Stimulated activated CD8-positive, alpha-beta memory T cell treated with anti-CD3 and anti-CD28 coated beads, Interleukin-12 subunit alpha, Interleukin-12 subunit beta, amount 100 ng/mL, for 24 hours (primary cell): ENCODE measurements around the gene MANEAL.

Experiments
- DNase-seq: peaks from one replicate; pipeline ENCODE4 v3.0.0-alpha.2; 2020; ENCODE audit errors: extremely low read depth

The MANEAL gene

DNA sequence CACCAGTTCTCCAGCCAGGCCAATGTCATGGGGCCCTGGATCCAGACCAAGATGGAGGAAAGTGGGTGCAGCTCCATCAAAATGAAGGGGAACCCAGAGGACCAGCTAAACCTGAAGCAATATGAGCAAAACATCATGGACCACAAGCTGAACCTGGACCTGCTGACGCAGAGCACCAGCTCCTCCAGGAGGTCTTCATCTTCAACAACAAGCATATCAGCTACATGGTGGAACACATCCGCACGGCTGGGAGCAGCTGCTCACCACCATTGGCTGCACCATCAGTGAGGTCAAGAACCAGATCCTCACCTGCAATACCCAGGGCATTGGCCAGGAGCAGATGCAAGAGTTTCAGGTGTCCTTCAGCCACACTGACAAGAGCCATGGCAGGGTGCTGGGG lies 15.0 kb upstream of the MANEAL start:
- DNase-seq, result no peak

DNA sequence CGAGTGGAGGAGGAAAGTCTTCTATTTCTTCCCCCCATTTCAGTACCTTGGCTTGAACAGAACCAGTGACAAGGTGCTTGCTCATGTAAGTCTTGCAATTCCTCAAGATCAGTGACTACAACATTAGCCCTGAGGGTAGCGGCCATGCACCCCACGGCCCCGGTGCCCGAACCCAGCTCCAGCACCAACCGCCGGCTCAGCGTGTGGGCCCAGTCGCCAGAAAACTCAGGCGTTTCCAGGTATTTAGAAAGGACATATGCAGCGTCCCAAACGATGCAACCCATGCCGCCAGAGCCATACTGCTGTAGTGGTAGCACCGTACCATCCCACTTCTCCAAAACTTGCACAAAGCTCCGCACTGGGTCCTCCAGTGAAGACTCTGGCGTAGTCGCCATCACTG lies 11.2 kb upstream of the MANEAL start:
- DNase-seq, result no peak

DNA sequence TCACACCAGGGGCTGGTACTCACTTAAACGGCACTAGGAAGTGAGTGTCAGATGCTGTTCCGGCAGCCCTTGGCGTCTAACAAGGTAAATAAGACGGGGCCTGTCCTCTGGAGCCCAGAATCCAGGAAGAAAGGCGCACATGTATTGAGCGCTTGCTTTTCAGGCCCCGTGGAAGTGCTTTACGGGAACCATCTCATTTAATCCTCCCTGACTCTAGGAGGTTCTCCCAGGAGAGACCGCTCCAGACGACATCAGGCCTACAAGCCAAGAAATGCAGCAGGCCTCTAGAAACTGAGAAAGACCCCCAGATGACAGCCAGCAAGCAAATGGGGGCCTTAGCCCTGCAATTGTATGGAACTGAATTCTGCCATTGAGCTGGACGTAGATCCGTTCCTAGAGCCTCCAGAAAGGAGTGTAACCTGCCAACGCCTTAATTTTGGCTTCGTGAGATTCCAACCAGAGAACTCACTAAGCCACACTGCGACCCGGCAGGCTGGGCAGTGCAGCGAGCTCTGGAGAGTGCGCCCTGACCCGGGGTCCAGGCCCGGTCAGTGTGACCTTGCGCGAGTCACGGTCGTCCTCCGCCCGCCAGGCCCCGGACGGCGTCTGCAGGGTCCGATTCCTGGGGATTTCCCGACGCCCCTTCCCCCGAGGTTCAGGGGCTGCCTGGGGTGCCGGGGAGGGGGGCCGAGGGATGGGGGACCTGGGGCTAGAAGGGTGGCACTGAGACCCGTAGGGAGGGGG lies 532 bp upstream of the MANEAL start:
- no peak for DNase-seq

DNA sequence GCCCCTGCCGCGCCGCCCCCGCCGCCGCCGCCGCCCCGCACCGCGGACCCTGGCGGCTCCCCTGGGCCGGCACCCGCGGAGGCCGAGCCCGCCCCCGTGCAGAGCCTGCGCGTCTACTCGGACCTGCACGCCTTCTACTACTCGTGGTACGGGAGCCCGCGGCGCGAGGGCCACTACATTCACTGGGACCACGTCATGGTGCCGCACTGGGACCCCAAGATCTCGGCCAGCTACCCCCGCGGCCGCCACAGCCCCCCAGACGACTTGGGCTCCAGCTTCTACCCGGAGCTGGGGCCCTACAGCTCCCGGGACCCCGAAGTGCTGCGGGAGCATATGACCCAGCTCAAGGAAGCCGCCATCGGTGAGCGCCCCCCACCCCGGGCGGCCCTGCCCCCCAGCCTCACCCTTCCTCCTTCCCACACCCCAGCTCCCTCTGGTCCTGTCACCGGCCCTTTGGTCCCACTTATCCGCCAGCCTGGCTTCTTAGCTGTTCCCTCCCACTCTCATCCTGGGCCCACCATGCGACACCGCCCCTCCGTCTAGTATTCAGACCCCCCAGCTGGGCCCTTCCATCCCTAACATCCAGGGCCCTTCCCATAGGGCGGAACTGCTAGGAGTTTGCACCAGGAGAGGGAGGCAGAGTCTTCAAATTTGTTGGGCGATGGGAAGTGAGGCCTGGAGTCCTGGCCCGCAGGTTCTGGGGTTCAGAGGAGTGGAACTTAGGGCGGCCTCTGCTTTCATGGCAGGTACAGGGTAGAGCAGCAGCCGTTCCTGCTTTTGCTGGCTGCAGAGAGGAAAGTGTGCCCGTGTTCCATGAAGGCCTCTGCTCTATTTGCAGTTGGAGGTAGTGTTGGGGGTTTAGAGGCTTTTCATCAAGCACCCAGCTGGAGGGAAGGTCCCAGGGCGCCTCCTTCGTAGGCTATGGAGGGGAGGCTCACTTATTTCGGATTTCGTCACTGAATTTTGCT lies 1.0 kb downstream of the MANEAL start:
- DNase-seq, result no peak

DNA sequence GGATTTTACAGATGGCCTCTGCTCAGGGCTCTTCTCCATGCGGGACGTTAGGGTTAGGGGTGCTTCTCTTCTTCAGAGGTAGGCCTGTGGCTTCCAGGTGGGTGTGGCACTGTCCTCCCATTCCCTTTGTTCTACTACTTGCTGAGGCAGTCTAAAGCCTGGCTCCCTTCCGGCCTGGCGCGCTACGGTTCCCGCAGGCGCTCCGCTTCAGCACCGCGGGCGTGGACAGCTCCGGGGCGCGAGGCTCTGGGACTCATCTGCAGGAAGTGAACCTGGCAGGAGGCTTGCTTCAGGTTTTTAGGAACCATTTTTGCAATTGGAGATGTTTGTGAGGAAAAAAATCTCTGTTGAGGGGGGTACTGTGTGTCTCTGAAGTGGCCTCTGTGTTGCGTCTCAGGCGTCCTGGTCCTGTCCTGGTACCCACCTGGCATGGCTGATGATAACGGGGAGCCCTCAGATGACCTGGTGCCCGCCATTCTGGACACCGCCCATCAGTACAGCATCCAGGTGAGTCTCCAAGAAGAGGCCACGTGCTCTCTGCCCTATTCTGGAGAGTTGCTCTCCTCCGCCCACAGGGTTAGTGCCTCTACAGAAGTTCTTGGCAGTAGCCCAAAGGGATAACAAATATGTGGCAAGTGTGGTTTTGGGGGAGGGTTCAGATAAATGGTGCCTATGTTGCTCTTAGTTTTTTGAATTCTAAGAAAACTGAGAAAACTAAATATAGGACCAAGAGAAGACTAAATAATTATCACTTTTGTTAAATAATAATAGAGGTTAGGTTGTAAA lies 1.9 kb downstream of the MANEAL start:
- DNase-seq, result no peak

DNA sequence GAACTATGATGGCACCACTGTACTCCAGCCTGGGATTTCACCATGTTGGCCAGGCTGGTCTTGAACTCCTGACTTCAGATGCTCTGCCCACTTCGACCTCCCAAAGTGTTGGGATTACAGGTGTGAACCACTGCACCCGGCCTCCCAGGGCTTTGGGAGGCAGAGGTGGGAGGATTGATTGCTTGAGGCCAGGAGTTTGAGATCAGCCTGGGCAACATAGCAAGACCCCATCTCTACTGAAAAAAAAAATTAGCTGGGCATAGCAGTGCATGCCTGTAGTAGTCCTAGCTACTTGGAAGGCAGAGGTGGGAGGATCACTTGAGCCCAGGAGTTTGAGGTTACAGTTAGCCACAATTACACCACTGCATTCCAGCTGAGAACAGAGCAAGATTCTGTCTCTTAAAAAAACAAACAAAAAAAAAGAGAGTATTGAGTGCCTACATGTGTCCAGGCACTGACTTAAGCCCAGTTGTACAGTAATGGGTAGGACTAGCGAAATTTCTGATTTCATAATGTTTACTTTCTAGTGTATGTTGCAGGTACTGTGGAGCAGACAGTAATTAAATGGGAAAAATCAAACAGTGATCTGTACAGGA lies 4.2 kb downstream of the MANEAL start:
- DNase-seq, result no peak

DNA sequence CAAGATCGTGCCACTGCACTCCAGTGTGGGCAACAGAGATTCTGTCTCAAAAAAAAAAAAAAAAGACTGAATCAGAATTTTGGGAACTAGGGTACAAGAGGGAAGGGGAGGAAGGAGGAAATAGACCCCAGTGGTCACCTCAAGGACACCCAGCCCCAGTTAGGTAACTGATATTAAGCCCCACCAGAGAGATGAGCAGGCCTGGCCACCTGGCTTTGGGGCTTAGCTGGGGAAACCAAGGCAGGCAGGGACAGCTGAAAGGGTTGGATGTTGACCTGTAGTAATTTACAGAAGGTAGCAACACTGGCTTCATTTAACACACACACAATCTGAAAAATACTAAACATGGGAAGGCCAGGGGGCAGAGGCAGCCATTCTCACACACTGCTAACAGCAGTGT lies 8.8 kb downstream of the MANEAL start:
- no peak for DNase-seq

DNA sequence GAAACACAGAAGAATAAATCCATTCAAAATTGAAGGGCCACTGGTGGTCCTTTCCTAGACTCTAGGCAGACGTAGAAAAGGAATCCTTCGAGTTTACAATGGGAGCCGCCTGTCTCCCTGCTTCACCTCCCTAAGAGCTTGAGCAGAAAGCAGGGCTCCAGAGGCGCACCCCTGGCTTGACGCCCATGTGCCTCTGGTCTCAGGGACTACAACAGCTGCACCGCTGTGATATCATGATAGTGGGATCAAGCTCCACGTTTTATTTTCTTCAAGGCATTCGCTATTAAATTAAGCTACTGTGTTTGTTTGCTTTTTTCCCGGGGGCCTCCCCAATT lies 13.5 kb downstream of the MANEAL start:
- DNase-seq, result no peak

DNA sequence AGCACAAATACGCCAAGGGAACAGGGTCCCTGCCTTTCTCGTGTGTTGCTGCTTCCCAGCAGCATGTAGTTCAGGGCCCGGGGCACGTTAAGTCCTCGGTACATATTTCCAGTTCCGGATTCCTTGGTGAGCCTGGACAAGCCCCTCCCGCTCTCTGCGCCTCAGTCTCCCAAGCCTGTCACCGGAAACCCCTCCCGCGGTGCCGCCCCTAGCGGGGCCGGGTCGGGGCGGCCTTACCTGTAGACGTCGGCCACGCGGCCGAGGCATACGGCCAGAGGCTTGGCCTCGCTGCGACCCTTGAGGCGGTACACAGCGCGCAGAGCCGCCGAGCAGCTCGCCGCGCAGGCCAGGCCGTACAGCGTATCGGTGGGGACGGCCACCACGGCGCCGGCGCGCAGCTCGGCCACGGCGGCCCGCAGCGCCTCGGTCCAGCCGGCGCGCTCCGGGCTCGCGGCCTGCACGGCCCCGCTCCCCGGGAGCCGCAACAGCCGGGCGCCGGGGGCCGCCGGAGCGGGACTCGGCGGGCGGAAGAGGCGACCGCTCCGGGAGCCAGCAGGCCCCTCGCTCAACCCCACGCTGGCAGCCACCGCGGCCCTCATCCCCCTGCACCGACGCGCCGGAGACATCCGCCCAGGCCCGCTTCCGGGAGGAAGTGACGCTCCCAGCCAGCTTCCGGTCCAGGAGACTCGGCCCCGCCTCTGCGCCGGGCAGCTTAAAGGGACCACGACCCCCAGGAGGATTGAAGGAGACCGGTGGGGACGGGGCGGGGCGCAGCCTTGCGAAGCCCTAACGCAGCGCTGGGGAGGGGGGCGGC lies 14.1 kb downstream of the MANEAL start, which contains the start of the genes C1orf122 and YRDC:
Gene C1orf122, plus strand, starts transcription at position 236 of the 814 bp plus-strand sequence. CDS start 615 bp downstream, outside the sequence.
Gene YRDC, minus strand, starts transcription at position 654 of the 814 bp plus-strand sequence. Its CDS starts 28 bp downstream, at position 626.
- peak; percentile 87 for DNase-seq

DNA sequence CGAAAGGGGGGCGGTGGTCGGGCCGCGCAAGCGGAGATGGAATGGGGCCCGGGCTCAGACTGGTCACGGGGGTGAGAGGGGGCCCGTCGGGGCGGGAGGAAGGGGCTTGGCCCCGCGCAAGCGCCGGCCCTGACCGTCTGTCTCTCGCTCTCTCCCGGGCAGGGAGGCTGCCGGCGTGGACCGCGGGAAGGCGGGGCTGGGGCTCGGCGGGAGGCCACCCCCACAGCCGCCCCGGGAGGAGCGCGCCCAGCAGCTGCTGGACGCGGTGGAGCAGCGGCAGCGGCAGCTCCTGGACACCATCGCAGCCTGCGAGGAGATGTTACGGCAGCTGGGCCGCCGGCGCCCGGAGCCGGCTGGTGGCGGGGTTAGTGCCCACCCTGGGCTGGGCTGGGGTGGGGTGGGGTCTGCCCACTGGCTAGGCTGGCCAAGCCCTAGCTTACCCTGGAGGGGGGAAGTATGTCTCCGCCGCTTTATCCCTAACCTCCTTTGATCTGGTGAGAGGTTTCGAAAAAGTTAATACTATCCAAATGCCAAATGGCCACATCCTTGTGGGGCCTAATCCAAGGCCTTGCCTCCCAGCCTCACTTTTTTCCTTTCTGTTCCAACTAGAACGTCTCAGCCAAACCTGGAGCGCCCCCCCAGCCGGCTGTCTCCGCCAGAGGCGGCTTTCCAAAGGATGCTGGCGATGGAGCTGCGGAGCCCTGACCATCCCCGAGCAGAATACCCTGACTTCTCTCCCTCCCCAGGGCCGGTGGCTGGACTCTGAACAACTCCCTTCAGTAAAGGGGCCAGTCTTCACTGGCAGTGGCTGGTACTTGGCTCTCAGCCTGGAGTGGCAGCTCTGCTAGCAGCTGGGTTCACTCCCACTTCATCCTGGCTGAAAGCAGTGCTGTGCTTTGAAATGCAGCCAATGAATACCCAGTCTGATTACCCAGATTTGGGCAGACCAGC lies 15.0 kb downstream of the MANEAL start:
- DNase-seq, result no peak

DNA sequence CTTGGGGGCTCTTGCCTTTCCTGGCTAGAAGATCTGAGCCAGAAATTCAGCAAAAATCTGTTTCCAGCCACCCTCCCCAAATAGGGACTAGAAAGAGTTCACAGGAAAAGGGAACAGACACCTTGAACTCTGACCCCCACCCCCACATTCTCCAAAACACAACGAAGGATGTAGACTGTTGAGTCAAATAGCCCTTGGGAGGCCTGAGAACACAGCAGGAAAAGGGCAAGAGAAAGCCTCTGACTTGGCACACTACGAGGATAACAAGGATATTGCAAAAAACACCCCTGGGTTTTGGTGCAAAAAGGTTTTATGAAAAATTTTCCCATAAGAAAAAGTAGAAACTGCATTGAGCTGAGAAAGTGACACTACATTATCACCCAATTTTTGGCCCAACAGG lies 16.3 kb downstream of the MANEAL start:
- DNase-seq, result no peak

DNA sequence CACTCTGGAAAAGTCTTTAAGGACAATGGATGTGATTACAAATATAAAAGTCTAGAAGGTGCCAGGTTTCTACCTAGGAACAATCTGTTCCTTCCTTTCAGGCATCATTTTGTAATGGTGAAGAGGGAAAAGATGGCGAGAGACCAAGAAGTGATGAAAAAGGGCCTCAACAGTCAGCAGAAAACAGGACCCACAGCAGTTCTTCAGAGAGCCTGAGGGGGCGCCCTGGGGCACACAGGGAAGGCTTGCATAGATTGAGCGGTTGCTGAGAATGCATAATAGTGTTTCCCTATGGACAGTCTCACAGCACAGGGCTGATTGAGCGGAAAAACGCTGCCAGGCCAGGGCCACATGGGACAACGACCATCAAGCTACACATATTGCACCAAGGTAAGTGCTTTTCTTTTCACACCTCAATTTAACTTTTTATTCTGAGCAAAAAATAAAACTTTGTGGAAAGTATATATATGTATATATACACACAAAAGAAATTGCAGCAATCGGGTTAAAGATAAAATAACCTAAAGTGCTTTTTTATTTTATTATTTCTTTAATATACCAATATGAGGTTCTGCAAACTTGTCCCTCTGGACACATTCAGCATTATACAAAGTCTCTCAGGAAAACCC lies 17.5 kb downstream of the MANEAL start:
- DNase-seq, result no peak

DNA sequence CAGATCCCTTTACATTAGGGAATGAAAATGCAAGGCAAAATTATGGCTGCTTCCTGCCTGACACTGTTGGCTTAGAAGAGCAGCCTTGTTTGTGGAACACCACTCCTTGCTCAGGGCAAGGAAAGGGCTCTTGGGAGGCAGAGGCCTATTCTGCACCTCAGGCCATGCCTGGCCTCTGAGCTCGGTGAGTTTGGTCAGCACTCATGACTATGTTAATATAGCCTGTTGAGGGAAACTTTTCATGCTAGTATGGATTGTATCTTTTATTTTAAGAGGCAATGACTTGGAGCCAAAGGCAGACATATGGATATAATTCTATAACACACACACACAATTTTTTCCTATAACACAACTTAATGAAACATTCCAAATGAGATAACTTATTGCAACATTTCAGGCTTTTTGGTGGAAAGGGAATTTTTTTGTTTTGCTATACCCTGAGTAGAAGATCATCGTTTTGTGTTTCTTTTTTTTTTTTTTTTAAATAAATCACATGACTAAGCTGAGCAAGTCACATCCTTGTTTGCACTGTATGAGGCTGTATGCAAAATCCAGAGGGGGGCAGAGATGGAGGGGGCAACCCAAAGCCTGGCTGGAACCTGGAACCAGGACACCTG lies 20.0 kb downstream of the MANEAL start:
- no peak for DNase-seq

DNA sequence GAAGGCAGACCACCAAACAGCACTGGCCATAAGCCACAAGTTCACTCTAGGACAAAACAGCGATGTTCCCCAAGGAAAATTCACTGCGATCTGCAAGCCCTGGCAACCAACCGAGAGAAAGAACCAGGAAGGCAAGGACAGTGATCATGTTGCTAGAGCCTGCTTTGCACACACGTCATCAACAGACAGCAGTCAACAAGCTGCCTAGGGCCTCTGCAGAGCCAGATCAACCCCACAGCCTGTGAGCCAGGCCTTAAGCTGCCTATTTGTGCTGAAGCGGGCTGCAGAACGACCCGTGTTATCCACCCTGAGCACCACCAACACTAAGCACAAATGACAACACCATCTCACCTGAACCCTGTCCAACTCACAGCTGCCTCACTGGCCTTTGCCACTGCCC lies 20.6 kb downstream of the MANEAL start:
- DNase-seq, result no peak

DNA sequence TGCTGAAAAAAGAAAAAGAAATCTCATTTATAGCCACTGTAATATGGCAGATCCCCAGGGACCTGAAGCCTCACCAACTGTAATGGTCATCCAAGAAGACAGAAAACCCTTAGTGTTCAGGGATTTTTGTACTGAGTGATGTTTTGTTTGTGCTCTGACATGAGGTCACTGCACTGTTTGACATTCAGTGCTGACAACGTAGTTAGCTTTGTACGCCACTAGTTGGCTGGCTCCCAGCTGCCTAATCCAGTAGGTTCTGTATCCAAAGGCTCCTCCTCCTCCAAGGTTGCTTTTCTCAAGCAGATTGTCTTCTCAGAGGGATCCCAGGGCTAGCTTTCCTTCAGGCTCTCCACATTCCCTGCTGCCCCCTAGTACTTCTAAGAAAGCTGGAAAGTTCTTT lies 23.8 kb downstream of the MANEAL start:
- DNase-seq, result no peak

DNA sequence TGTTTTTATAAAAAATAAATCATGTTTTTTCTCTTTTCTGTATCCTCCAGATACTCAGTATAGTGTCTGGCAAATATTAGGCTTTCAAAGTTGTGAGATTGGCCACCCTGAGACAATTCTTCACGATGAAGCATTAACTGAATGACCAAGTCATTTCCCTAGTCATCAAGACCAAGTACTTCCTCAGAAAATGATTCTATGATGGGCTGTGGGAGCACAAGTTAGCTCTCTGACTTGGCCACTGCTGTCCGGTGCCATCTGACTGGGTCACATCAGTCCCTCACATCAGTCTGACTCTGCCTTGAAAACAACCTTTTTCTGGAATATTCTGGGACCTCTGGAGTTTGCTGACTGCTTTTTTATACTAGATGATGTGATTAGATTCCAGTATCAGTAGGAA lies 27.8 kb downstream of the MANEAL start:
- no peak for DNase-seq

DNA sequence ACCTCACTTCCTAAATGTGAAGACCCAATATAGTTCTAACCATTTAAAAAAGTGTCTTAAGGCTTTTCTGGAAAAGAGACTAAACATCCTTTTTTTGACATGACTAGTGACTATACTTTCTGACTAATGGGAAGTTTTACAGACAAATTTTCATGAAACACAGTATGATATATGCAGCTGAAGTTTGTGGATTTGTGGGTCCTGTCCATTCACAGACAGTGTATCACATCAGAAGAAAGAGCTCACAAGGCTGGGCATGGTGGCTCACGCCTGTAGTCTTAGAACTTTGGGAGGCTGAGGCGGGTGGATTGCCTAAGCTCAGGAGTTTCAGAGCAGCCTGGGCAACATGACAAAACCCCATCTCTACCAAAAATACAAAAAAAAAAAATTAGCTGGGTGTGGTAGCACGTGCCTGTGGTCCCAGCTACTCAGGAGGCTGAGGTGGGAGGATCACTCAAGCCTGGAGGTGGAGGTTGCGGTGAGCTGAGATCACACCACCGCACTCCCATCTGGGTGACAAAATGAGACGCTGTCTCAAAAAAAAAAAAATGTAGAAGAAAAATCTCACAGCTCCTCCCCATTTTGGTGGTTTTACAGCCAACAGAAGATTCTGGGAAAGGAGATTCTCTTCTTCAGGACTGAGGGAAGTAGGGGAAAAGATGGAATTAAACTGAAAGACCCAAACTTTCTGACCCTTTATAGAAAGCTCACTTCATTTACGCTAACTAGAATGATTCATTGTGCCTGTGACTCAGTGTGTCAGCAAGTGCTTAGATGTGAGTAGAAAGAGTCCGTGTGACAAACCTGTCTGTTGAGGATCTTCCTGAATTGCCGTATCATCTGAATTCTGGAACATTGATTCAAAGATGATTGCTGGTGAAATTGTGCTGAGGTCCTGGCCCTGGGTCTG lies 29.5 kb downstream of the MANEAL start:
- no peak for DNase-seq

DNA sequence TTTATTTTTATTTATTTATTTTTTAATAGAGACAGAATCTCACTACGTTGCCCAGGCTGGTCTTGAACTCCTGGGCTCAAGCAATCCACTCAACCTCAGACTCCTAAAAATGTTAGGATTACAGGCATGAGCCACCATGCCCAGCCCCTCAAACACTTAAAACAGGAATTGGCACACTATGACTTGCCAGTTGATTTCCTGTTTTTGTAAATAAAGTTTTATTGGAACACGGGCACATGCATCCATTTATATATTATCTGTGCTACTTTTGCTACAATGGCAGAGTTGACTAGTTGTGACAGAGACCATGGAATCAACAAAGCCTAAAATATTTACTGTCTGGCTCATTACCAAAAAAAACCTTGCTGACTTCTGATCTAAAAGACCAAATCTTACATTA lies 30.4 kb downstream of the MANEAL start:
- no peak for DNase-seq
